Stimulated activated CD4-positive, alpha-beta T cell treated with anti-CD3 and anti-CD28 coated beads, TNF-alpha, amount 100 ng/mL, for 1 hour (primary cell): Measurements from ENCODE around the gene KCNB1.
"Not testable (repeated sequence)": the region's sequence is repeated elsewhere in the genome, so short reads cannot be mapped to it uniquely, and the experiment has no call there.

Experiments
- DNase-seq, 3 donors: peaks; one replicate each; pipeline ENCODE4 v3.0.0-alpha.2; 2020; ENCODE audit warnings: low read depth in 3 of 3, low spot score in 1 of 3

KCNB1 gene

DNA sequence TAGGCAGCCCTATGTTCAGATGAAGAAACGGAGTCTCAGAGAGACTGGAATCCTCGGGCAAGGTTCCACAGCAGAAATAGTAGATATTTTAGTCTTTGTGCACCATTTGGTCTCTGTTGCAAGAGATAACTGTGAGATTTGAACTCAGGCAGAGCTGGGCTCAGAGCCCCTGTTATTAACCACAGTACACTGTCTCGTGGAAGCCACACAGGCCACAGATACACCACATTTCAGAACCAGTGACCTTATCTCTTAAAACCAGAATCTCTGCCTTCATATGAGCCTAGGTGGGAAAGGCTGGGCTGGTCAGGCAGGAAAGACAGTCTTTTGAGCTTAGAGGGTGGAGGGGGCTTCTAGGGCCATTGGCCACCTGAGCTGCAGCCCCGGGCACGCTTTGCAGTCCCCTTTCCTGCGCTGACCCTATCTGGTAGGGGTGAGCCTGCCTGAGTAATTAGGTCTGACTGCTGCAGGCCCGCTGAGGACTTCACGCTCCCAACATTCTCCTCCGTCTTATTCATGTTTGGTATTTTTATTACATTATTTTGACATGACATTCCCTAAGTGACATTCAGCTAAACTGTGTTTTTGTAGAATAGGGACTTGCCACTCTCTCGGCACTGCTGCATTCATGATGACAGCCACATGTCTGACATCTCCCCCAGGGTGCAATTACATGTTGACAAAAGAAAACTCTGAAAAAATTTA is 71.1 kb downstream of the KCNB1 start:
- DNase-seq: no peak

DNA sequence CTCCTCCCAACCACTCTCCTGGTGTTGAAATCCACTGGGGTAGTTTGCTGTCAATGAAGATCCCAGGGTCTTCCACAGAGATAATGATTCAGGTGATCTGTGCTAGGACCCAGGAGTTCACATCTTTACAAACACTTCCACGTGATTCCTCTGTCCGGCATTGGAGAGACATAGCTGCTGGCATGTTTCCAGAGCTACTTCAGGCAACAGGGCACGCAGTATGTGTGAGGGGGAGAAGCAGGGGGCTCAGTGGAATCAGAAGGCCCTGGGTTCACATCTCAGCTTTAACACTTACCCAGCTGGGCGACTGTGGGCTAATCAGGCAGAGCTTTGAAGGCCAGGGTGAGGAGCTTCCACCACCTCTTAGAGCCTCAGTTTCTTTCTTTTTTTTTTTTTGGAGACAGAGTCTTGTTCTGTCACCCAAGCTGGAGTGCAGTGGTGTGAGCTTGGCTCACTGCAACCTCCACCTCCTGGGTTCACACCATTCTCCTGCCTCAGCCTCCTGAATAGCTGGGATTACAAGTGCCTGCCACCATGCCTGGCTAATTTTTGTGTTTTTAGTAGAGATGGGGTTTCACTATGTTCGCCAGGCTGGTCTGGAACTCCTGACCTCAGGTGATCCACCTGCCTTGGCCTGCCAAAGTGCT is 72.4 kb downstream of the KCNB1 start:
- DNase-seq: not testable (repeated sequence)

DNA sequence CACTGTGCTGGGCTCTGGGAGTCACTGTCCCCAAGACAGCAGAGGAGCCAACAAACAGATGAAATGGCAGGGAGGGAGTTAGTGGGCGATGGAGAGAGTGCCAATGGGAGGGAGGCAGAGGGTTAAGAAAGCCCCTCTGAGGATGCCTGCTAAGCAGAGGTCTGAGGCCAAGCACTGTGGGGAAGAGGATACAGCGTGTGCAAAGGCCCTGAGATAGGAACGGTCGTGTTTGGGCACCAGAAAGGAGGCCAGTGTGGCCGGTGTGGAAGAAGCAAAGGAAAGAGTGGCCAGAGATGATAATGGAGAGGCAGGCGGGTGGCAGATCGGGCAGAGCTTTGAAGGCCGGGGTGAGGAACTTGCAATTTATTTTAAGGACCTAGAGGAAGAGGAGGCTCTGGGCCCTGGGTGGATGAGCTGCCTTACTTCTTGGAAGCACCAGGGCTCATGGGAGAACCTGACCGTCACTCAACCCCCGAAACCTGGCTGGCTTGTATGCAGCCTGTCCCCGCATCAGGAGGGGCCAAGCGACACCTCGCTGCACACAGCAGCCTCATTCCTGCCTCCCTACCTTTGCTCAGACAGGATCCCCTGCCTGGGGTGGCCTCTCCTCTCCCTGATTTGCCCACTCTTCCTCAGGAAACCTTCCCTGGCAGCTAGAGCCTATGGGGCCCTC is 73.0 kb downstream of the KCNB1 start:
- DNase-seq: no peak

DNA sequence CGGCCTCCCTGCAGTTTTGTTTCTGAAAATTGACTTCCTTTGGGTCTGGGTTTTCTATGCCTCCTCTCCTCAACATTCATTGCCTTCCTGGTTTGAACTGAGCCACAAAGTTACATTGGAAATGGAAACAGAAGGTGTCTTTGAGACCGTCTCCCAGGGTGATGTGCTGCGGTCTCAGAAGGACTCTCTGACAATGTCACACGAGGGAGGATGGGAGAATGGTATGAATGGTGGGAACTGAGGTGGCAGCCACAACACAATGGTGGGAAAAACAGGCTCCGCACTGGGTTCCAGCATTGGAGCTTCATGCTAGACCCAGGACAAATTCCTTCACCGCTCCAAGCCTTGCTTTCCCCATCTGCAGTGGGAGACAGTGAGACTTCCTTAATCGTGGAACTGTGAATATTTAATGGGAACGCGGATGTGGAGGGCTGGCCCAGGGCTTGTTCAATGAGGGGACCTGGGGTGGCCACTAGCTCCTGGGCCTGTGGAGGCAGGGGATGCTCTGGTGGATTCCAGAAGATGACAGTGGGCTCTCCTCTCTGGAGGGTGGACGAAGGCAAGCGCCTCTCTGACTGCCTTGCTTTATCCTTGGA is 73.9 kb downstream of the KCNB1 start:
- DNase-seq: no peak

DNA sequence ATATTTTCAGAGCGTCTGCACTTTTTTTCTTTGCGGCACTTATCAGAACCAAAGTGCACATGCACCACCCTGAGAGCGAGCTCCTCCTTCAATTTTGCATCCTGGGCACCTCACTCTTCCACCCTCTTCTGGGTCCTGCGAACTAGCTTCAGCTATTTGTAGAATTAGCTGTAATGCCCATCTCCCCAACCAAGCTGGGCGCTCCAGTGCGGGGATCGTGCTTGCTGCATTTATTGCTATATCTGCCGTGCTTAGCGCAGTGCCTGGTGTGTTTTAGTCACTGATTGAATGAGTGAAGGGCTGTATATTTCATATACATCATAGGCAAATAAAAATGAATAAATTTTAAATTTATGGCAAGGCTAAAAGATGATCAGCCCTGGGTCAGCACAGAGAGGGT is 75.8 kb downstream of the KCNB1 start:
- DNase-seq: no peak

DNA sequence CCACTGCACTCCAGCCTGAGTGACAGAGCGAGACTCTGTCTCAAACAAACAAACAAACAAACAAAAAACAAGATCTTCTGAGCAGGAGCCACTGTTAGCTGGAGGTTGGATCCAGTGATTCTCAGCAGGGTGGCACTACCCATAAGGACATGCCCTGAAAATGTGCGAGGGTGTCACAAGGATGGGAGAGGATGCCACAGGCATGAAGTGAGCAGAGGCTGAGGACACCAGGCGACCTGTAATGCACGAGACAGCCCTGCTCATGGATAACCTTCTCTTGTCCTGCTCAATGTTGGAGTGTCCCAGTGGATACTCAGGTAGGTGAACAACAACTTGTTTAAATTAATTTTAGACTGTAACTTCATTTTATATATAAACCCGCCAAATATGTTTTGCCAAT is 76.8 kb downstream of the KCNB1 start:
- DNase-seq: no peak

DNA sequence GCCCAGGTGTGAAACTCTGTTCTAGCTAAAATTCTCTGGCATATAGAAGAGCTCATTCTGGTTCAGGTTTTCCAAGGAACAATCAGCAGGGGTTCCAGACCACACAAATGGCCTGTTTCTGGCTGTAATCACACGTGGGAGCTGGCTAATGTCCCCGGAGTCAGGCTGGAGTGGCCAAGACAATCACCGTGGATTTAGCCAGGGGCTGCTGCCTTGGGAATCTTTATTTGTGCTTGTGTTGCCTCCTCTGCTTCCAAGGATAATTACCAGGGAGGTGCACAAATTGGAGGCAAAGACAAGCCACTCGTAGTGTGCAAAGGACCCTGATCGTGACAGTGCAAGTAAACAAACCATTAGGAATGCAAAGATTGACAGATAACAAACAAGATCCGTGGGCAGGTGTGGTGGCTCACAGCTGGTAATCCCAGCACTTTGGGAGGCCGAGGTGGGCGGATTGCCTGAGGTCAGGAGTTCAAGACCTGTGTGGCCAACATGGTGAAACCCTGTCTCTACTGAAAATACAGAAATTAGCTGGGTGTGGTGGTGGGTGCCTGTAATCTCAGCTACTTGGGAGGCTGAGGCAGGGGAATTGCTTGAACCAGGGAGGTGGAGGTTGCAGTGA is 77.3 kb downstream of the KCNB1 start:
- no peak for DNase-seq

DNA sequence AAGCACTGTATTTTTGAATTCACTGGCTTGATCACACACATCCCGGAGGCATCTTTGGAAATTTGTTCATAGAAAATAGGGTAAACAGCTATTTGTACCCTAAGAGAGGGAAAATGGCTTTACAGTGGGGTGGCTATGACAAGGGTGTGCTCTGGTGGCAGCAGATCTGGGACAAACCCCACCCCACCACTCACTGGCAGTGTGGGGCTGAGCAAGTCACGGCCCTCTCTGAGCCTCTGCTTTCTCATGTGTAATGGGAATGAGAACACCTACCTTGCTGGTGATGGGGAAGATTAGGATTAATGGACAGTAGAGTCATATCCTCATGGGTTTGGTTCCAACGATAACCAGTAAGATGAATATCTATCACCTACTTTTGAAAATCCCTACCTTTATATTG is 78.0 kb downstream of the KCNB1 start:
- DNase-seq: no peak

DNA sequence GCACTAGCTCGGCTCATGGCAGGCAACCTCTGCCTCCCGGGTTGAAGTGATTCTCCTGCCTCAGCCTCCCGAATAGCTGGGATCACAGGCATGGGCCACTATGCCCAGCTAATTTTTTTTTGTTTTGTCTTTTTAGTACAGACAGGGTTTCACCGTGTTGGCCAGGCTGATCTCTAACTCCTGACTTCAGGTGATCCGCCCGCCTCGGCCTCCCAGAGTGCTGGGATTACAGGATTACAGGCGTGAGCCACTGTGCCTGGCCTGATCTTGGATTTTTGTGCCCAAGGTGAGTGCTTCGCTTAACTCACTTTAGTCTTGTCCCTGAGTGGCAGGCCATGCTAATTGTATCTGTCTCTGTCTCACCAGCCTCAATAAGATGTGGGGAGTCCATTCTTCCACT is 78.6 kb downstream of the KCNB1 start:
- no peak for DNase-seq

DNA sequence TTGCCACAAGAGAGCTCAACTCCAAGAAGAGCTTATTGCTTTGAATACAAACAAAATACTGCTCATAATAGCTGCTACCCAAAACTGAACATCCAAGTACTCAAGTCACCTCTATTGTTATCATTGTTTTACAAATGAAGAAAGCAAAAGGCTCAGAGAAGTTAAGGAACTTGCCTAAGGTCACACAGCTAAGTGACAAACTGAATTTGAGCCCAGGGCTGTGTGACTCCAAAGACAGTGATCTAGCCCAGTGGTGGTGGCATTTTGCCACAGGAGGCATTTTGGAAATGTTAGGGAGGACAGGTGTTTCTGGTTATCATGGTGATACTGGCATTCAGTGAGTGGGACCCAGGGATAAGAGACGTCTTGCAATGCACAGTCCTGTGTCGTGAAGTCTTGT is 79.5 kb downstream of the KCNB1 start:
- DNase-seq: no peak

DNA sequence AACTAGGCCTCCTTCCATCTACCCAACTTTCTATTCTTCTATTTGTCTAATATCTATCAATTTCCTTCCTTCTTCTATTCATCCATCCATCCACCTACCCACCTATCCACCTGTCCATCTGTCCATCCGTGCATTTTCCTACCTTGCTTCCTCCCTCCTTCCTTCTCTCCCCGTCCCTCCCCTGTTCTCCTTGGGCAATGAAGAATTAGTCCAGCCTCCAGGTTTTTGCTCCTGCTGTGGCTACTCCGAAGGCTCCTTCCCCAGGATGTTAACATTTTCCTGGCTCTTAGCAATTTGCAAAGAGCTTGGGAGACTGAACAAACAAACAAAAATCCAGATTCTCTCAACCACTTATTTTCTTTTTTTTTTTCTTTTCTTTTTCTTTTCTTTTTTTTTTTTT is 81.6 kb downstream of the KCNB1 start:
- DNase-seq: no peak

DNA sequence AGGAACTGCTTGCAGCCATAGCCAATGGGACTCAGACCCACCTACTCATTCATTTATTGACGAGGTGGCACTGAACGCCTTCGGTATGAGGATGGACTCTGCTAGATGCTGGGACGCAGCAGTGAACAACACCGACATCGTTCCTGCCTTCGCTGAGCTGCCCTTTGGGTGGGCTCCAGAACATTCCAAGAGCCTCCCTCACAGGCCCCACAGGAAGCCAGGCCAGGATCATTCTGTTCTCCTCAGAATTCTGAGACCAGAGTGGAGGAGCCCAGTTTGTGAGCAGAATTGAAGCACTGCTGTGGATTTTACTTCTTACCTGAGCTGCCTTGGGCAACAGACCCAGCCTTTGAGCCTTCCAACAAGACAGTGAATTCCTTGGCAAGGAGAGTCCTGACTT is 82.1 kb downstream of the KCNB1 start:
- no peak for DNase-seq

DNA sequence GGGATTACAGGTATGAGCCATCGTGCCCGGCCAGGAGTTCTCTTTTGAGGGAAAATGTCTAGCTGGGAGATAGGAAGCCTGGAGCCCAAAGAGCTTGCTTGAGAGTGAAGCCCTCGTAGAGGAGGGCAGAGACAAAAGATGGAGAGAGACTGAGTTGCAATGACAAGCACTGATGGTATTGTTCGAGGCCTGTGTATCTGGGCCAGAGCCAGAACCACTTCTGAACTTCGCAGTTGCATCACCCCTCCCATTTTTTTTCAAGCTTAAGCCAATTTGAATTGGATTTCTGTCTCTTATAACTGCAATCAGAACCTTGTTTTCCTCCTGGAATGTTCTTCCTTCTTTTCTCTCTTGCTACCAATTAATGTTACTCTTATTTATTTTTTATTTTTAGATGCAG is 83.1 kb downstream of the KCNB1 start:
- DNase-seq: no peak

DNA sequence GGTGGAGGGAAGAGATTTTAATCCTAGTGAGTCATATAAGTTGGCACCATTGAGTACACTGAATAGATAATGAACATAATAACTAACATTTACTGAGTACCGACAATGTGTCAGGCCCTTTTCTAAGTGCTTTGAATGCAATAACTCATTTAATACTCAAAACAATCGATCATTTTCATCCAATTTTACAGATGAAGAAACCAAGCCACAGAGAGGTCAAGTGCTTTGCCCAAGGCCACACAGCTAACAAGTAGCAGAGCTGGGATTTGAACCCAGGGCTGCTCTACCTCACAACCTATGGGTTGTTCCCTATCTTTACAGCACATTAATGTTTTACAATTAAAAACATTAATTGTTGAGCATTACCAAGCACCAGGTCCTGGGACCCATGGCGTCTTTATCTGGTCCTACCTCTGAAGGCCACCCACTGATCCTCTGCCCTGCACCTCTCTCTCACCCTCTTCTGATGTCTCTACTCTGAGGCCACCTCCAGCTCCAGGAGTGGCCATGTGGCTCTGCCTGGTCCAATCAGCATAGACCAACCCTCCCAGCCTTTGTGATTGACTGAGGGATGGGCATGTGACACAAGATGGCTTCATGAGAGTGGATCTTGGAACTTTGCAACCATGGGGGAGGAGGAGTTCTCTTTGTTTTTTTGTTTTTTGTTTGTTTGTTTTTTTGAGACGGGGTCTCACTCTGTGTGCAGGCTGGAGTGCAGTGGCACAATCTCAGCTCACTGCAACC is 83.9 kb downstream of the KCNB1 start:
- no peak for DNase-seq

DNA sequence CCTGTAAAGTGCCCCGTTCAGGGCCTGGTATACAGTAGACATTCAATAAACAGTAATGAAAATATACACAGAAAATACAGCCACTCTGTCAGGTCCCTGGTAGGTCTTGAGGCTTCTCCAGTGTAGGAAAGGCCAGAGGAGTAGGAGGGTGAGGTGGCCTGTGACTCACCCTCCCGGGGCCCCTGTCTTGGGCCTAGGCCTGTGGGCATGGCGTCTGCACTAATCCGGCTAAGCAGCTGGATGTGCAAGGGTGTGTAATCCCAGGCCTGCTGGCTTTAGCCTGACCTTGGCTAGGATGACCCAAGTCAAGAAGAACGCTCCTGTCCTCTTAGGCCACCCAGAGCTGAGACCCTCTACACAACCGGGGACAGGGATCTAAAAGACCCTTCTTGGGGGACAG is 84.9 kb downstream of the KCNB1 start:
- no peak for DNase-seq

DNA sequence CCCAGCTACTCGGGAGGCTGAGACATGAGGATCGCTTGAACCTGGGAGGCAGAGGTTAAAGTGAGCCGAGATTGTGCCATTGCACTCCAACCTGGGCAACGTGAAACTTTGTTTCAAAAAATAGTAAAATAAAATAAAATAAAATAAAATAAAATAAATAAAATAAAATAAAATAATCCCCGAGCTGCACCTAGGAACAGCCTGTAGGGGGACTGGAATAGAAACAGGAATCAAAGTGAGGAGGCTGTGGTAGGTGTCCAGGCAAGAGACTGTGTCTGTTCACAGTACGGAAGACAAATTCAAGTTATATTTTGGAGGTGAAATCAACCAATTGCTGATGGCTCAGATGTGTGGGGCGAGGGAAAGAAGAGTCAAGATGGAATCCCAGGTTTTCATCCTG is 86.2 kb downstream of the KCNB1 start:
- DNase-seq: no peak

DNA sequence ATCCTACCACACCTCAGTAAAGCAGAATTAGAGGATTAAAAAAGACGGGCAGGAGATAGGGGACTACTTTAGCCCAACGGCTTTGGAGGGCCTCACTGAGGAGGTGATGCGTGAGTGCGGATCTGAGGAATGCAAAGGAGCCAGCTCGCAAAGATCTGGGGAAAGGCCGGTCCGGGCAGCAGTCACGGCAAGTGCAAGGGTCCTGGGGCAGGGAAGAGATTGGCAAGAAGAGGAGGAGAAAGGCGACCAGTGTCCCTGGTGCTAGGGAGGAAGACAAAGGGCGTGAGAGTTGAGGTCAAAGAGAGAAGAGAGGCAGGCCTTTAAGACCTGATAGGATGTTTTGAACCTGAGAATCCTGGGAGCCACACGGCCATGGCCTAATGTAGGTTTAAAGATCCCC is 86.8 kb downstream of the KCNB1 start:
- DNase-seq: no peak

DNA sequence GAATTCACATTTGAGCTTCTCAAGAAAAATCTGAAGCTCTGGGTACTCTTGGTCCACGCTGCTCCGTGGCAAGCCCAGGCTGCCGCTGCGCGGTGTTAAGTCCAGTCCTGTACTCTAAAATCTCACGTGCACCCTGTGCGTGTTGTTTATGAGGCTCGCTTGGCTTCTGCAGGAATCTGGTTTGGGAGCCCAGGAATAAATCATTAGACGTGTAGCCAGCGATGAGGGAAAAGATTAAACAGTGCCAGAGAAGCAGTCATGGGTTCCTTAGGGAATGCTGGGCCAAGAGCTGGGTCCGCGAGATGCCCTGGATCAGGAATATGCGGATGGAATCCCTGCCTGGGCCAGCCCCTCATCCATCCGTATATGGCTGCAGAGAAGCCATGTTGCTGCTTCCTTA is 87.3 kb downstream of the KCNB1 start:
- no peak for DNase-seq

DNA sequence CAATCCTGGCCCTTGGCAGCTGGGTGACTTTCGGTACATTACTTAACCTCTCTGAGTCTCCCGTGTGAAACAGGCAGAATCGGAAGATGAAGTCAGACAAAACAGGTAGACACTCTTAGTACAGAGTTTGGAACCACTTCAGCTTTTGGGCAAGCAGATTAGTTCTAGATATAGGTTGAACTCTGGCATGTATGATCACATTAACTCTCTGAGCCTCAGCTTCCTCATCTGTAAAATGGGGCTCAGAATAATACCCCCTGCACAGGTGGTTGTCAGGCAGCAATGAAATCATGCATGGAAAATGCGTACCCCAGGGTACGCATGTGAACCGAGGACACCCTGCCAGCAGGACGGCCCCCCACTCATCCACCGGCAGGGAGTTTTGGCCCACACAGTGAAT is 87.7 kb downstream of the KCNB1 start:
- DNase-seq: no peak

DNA sequence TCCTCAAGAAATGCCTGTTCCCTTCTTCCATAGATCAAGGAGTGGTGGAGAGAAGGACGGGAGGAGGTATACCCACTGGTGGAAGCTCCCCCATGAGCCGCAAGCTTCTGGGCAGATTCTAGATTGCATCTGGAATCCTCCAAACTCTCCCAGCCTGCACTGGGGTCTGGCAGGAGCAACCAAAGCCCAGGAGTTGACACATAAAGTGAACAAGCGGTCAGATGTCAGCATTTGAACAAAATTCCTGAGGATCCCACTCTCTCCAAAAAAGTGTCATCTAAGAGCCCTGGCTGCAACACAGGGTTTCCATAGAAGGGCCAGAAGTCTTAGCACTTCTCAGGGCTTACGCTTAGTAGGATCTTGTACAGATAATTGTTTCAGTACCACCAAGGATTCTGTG is 88.2 kb downstream of the KCNB1 start:
- DNase-seq: no peak

DNA sequence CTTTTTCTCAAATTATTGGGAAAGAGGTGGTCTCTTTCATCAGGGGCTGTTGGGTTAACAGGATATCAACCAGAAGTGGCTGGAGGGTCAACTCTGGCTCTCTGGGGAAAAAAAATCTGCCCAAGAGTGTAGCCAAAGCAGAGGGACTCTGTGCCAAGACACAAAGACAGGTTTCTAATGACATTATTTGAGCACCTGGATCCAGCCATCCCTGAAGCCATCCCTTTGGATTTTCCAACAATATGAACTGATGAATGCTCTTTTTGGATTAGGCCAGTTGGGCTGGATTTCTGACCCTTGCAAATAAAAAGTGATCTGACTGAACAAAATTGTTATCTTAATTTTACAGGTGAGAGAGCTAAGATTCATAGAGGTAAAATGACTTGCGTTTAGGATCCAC is 88.7 kb downstream of the KCNB1 start:
- DNase-seq: no peak
